Nephron progenitor cell (in vitro differentiated cells): ENCODE measurements around the gene TTLL3.

Experiments
- DNase-seq: peaks from one replicate; pipeline ENCODE4 v3.0.0; 2021
- H3K27ac Mint-ChIP-seq: 2 replicates; pipeline ENCODE4 v1.8.0; 2021; ENCODE audit warnings: mild to moderate bottlenecking, moderate library complexity, mixed read lengths
- H3K27me3 Mint-ChIP-seq: 2 replicates; pipeline ENCODE4 v1.8.0; 2021; ENCODE audit warnings: mild to moderate bottlenecking, low read depth, mixed read lengths; ENCODE audit not compliant: poor library complexity
- H3K36me3 Mint-ChIP-seq: 2 replicates; pipeline ENCODE4 v1.8.0; 2021; ENCODE audit warnings: low read depth, mixed read lengths
- H3K4me1 Mint-ChIP-seq: 2 replicates; pipeline ENCODE4 v1.8.0; 2021; ENCODE audit warnings: mixed read lengths
- H3K4me3 Mint-ChIP-seq: 2 replicates; pipeline ENCODE4 v1.8.0; 2021; ENCODE audit warnings: mild to moderate bottlenecking, moderate library complexity, mixed read lengths
- H3K9me3 Mint-ChIP-seq: 2 replicates; pipeline ENCODE4 v1.8.0; 2021; ENCODE audit warnings: mild to moderate bottlenecking, moderate library complexity, mixed read lengths
- TF ChIP-seq, protein P1 (sequence below): fragments of 200-600 bp; sonication (generic); IDR thresholded peaks from 2 replicates; pipeline ENCODE4 v1.5.0; 2021; ENCODE audit warnings: antibody characterized with exemption

TTLL3 gene

DNA sequence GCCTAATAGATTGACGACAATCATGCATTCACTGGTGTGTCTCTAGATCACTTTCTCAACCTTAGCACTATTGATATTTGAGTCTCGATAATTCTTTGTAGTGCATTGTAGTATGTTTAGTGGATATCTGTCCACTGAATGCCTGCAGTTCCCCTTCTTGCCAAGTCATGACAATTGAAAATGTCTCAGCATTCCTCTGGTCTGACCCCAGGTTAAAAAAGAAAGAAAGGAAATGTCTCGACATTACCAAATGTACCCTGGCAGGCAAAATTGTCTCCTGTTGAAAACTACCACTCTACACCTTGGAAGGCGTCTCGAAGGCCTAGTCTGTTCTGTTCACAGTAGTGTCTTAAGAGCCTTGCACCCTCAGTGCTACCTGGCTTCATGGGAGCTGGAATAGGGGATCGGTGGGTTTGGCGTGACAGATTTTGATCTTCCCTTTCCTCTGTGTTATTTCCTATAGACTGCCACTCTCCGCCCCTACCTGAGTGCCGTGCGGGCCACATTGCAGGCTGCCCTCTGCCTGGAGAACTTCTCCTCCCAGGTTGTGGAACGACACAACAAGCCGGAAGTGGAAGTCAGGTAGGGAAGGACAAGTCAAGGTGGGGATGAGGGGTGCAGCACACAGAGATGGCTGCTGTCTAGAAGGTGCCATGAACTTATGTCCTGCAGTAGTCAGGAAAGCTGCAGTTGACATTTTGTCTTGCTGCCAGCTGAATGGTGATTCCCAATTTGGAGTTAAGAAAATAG, 12.7 kb upstream of the TTLL3 start:
- no peaks in the 10 kb centered on the region for H3K9me3 Mint-ChIP-seq
- no peak for DNase-seq
- no peaks in the 10 kb centered on the region for H3K27me3 Mint-ChIP-seq
- H3K27ac Mint-ChIP-seq, result no peak overlapping the region
- TF ChIP-seq, protein P1, sequence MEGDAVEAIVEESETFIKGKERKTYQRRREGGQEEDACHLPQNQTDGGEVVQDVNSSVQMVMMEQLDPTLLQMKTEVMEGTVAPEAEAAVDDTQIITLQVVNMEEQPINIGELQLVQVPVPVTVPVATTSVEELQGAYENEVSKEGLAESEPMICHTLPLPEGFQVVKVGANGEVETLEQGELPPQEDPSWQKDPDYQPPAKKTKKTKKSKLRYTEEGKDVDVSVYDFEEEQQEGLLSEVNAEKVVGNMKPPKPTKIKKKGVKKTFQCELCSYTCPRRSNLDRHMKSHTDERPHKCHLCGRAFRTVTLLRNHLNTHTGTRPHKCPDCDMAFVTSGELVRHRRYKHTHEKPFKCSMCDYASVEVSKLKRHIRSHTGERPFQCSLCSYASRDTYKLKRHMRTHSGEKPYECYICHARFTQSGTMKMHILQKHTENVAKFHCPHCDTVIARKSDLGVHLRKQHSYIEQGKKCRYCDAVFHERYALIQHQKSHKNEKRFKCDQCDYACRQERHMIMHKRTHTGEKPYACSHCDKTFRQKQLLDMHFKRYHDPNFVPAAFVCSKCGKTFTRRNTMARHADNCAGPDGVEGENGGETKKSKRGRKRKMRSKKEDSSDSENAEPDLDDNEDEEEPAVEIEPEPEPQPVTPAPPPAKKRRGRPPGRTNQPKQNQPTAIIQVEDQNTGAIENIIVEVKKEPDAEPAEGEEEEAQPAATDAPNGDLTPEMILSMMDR, result no peak
- no peak overlapping the region for H3K4me3 Mint-ChIP-seq
- H3K4me1 Mint-ChIP-seq, result peaks cover 18% of the 10 kb centered on the region
- peaks cover 50% of the 10 kb centered on the region for H3K36me3 Mint-ChIP-seq

DNA sequence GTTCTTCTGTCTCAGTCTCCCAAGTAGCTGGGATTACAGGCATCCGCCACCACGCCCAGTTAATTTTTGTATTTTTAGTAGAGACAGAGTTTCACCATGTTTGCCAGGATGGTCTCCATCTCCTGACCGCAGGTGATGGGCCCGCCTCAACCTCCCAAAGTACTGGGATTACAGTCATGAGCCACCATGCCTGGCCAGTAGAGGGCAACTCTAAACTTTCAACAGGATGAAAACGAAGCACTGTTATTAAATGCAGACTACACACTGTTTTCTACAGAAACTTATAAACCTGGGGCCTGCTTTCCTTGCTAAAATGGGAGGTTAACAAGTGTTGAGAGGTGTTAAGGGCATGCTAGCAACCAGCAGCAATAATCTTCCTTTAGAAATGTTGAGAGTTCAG, 9.5 kb upstream of the TTLL3 start:
- H3K9me3 Mint-ChIP-seq, result no peaks in the 10 kb centered on the region
- no peaks in the 10 kb centered on the region for H3K27me3 Mint-ChIP-seq
- DNase-seq, result no peak
- H3K4me3 Mint-ChIP-seq, result no peak overlapping the region
- peaks cover 67% of the 10 kb centered on the region for H3K36me3 Mint-ChIP-seq
- TF ChIP-seq, protein P1, result no peak
- peaks cover under 1% of the 10 kb centered on the region for H3K4me1 Mint-ChIP-seq
- H3K27ac Mint-ChIP-seq, result no peak overlapping the region

DNA sequence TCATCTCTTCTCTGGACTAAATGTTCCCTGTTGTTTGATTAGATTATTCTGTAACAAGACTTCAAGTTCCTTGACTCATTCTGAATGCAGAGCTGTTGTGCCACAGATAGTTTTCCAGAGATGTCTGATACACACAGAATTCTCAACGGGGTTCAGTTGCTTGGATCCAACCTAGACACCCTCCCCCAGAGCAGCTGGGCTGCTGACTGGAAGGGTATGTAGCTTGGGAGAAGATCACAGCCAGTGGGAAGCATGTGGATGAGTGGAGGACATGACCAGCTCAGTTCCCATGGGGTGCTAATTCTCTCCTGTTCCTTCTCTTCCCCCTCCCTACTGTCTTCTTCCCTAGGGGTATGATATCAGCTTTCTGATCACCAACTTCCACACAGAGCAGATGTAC, 6.6 kb upstream of the TTLL3 start:
- no peak for DNase-seq
- Mint-ChIP-seq H3K27me3 (no peaks in the 10 kb centered on the region), H3K4me1 (peaks cover 2% of the 10 kb centered on the region), H3K36me3 (peaks cover 48% of the 10 kb centered on the region), H3K9me3 (no peaks in the 10 kb centered on the region), H3K27ac (no peak overlapping the region), H3K4me3 (no peak overlapping the region)
- TF ChIP-seq, protein P1, result no peak

DNA sequence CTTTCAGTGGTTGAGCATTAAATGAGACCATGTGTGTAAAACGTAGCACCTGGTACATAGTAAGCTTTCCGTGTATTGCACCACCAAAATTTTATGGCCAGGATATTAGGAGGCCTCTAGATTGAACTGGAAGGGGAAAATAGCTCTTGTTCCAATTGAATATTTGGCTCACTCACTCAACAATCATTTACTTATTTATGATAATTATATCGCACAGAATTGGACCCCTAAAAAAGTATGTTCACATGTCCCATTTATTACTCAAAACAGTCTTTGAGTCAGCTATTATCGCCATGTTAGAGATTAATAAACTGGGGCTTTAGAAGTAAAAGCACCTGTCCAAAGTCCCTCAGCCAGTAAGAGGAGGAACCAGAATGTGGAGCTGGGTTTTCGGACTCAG, 5.1 kb upstream of the TTLL3 start:
- Mint-ChIP-seq H3K27ac (no peak overlapping the region), H3K4me1 (peaks cover 14% of the 10 kb centered on the region)

DNA sequence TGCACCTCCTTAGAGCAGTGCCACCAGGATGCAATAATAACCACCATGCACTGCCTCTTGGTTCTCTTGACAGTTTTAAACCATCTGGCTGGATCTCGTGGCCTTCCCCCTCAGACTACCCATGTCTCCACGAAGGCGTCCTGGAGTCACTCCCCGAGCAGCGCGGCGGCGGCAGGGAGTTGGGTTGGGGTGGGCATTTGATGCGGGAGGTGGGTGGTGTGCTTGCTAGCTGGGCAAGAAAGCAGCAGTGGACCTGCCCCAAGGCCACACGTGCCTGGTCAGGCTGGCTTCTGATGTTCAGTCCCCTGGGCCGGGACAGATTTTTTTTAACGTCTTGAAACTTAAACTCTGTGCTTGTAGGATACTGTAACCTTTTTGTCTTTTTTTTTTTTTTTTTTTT, 3.9 kb upstream of the TTLL3 start:
- H3K27ac Mint-ChIP-seq, result no peak overlapping the region
- peaks cover 23% of the 10 kb centered on the region for H3K4me1 Mint-ChIP-seq
- H3K4me3 Mint-ChIP-seq, result no peak overlapping the region
- peaks cover 34% of the 10 kb centered on the region for H3K36me3 Mint-ChIP-seq
- TF ChIP-seq, protein P1, result no peak
- H3K9me3 Mint-ChIP-seq, result no peaks in the 10 kb centered on the region
- no peak for DNase-seq
- peaks cover 4% of the 10 kb centered on the region for H3K27me3 Mint-ChIP-seq

More for the DNA sequence above, 5.1 kb upstream of the TTLL3 start:
- no peak overlapping the region for H3K4me3 Mint-ChIP-seq
- peaks cover 42% of the 10 kb centered on the region for H3K36me3 Mint-ChIP-seq
- TF ChIP-seq, protein P1, result no peak
- H3K9me3 Mint-ChIP-seq, result no peaks in the 10 kb centered on the region
- DNase-seq, result no peak
- H3K27me3 Mint-ChIP-seq, result no peaks in the 10 kb centered on the region
